HG03159 (cell line): ENCODE data around the gene GOSR2.

Experiments used
- ATAC-seq: cut with Tn5 transposase; IDR thresholded peaks from one replicate; pipeline ENCODE4 v1.9.1; 2021; ENCODE audit warnings: mild to moderate bottlenecking, moderate library complexity; ENCODE audit not compliant: unreplicated experiment

Gene GOSR2

DNA sequence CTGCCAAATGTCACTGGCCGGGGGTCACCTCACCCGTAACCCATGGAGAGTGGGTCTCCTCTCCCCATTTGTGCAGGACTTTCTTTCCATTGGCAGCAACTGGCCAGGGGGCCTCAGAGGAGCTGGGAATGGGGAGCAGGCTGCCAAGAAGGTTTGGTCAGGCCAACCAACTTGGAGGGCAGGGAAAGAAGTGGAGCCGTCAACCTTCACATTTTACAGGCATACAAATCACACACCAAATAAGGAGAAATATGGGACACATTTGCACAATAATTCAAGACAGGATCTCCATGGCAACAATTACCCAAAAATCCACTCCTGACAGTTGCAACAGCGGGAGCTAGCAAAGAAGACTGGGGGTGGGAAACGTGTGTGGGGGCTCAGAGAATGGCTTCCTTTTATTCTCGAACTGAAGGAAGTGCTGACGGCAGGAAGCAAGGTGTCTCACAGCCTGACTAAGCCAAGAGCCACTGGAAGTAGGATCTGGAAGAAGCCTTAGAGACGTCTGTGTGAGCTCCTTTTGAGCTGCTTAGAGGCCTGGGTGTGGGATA lies 35.2 kb downstream of the GOSR2 start:
- no peak for ATAC-seq

GRCh38 chr17:46960152-46960551 lies 37.2 kb downstream of the GOSR2 start:
- no peak for ATAC-seq

- no peak for ATAC-seq
Observed at GRCh38 chr17:46962374-46962790, 39.4 kb downstream of the GOSR2 start.

DNA sequence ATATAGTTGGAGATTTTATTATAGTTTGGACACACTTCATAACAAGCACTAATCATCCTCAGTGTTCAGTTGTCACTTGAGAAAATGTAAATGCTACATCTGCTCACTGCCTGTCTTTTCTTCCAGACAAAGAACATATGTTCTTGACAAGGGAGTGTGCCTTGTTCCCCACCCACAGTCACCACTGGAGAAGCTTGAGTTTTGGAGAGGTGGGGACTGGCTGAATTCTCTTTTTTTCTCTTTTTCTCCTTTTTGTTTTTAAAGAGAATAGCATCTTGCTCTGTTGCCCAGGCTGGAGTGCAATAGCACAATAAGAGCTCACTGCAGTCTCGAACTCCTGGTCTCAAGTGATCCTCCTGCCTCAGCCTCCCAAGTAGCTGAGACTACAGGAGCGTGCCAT lies 40.6 kb downstream of the GOSR2 start:
- no peak for ATAC-seq

- ATAC-seq = no peak
Observed at GRCh38 chr17:46964315-46965265, 41.6 kb downstream of the GOSR2 start.

DNA sequence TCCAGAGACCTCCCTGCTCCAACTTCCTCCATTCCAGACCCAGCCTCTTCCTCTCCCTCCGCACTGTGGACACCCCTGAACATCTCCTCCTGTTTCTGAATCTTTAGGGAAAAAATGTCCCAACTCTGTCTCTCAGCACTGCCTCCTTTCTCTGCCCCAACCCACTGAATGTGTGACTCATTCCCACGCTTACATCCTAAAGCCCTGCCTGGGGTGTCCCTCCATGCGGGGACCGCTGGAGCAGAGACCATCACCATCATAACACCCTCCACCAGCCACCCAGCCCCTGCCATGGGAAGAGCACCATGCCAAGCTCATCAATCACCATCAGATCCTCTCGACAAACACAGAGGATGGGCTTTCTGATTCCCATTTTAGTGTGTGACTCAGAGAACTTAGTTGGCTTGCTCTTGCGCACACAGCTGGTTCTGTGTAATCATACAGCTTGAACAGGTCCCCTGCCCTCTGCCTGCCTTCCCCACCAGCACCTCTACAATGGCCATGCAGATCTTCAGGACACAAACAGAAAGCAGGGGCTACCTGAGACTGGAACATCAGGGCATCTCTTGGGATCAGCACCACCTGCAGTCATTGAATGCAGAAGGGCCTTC lies 45.4 kb downstream of the GOSR2 start:
- ATAC-seq = no peak

- ATAC-seq = no peak
Observed at GRCh38 chr17:46968896-46969295, 45.9 kb downstream of the GOSR2 start.

- no peak for ATAC-seq
Observed at GRCh38 chr17:46971647-46972300, 48.8 kb downstream of the GOSR2 start.

- no peak for ATAC-seq
Observed at GRCh38 chr17:46972346-46972745, 49.4 kb downstream of the GOSR2 start.

- no peak for ATAC-seq
Observed at GRCh38 chr17:46974086-46974485, 51.1 kb downstream of the GOSR2 start.

DNA sequence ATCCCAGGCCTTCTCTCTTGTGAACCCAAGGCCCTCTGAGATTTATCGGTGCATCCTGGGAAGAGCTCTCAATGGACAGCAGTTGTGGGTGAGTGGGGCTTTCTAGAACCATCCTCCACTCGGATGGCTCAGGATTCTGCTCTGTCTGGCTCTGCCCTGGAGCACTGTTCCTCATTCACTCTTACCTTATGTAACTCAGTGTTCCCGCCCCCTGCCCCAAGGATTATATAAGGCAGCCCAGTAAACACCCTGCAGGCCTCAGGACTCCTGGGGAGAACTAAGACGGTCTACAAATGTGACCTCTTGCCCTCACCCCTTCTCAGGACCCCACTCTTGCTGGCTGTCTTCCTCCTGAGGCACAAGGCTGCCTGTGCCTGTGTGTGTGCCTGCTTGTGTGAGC lies 52.3 kb downstream of the GOSR2 start:
- no peak for ATAC-seq

DNA sequence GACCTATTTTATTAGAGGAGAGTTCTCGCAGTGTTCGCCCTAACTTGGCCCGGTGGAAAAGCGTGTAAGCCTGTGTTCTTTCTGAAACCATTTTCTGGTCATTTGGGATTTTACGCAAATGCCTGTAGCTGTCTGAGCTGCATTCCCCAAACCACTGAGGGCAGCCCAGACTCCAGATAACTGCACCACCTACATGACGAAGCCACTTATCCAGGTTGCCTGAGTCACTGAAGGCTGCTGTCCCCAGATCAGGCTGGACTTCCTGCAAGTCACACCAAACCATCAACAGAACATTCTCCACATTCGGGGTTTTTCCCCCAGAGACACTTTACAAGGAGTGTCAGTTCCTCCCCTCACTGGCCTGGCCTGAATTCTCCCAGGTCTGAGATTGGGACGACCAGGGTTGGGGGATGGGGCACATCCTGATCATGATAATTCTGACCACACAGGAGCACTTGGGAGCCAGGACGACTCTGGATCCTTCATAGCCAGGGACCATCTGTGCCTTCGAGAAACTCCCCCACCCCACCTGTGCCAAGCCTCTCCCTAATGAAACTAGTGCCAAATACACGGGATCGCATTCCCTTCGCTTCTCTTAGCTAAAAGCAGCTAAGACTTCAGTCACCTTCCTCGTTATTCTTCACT lies 53.8 kb downstream of the GOSR2 start:
- ATAC-seq = no peak

- no peak for ATAC-seq
Observed at GRCh38 chr17:46977348-46977747, 54.4 kb downstream of the GOSR2 start.

DNA sequence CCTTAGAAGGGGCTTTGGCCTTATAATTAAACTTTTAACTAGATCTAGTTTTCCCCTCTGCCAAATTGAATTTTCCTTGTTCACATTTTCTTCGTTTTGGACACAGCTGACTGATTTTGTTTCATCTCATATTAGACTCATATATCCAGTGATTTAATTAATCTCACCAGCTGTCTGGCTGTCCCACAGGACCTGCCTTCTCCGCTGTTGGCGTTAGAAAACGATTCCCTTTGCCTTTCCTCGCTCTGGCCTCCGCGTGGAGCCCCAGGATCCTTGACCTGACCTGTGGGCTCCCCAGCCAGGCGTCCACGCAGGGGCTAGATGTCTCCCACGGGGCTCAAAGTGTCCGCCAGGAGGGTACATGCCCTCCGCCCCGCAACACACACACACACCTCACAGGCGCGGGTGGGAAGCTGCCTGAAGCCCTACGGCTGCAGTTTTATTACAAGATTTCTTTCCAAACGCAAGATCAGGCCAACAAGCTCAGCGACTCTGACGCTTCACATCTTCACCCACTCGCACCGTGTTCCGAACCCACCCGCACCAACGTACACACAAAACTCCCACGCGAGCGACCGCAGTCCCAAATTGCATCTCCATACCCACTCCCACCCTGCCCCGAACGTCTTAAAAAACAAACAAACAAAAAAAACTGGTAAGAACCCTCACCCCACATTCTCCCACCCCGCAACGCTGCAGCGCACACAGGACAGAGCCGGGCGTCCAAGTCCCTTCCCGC lies 55.0 kb downstream of the GOSR2 start:
- ATAC-seq = no peak

GRCh38 chr17:46978489-46979146 lies 55.7 kb downstream of the GOSR2 start:
- no peak for ATAC-seq

DNA sequence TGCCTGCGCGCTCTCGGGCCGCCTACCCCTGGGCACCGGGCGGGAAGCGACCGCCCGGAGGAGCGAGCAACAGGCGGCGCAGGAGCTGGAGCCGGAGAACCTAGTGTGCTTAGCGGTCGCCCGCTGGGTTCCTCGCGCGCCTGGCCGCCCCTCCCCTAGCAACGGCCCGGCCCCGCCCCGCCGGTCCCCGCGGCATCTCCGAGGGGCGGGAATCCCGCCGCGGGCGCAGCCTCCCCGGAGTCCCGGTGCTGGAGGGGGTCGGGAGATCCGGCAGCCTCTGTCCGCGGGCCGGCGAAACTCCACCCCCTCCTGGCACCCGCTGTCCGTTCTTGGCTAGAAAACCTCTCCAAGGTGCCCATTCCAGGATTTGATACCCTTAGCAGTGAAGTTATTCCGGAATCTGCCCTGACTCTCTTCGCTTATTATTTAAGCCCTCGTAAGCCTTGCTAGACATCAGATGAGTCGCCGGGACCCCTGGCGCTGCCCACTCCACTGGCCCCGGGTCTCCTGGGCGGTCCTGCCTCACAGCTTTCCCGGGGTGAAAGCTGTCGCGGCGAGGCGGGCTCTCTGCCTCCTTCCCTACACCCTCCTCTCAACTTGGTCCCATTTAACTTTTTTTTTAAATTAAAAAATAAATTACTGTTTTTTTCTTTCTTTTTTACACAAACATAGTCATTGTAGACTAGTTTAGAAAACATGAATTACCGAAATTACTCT lies 56.3 kb downstream of the GOSR2 start, which contains the start of gene RPRML:
Gene RPRML, minus strand, starts transcription at position 107 of the 717 bp plus-strand sequence. CDS start 246 bp downstream, outside the sequence.
- ATAC-seq = no peak

DNA sequence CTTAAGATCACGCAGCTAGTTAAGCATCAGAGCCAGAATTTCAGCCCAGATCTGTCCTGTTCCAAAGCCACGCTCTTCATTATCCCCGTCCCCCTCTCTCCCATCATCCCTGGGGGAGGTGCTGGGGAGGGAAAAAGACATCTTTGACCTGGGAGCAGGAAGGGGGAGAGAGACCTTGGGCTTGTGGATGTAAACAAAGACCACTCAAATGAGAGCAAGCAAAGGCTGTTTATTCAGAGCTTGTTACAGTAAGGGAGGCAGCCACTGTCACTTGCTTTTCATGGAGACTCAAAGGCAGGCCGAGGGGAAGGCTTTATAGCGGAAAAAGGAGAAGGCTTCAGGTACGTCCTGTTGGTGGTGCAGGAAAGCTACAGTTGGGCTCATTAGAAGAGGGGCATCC lies 59.6 kb downstream of the GOSR2 start:
- no peak for ATAC-seq

DNA sequence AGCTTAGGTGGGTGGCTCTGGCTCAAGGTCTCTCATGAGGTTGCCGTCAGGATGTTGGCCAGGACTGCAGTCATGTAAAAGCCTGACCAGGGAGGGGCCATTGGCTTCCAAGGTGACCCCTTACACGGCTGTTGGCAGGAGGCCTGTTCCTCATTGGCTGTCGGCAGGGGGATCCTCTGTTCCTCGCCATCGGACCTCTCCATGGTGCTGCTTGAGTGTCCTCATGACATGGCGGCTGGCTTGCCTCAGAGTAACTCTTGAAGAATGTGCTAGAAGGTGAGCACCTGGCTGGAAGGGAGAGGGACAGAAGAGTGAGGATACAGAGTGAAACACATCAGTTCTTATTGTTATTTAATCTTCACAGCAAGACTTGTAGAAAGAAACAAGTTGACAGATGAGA lies 60.8 kb downstream of the GOSR2 start:
- no peak for ATAC-seq

GRCh38 chr17:46984341-46984740 lies 61.4 kb downstream of the GOSR2 start:
- no peak for ATAC-seq
